ENCODE data around the gene DGKI. TPM values are rescaled to one million over a fixed set of nuclear protein-coding genes. Genes with fewer than 3 reads are reported as not detected.

Gene DGKI
- total and polyA plus RNA-seq, 2 of the 13 experiments (the other 11 are each of a cell fraction or from before 2014, with no cell fraction given) = 0.09 to 0.17 TPM

DNA sequence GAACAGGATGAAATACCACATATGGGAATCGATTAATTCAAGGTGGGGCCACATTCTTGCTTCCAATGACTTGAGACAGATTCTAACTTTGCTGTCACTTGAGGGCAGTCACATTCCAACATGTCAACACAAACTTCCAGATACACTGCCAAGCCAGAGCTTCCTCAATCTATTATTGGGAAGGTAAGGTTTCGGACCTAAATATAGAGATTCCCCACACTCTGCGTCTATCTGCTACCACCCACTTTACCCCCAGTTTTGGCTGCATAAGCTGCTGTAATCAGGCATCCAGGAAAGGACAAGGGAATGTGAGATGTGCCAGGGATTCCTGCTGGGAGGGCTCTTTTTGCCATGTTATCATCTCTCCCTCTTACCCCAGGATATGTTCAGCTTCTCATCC is 20.5 kb upstream of the DGKI start:
- BruUV-seq (replicated peaks) = TSS peak; percentile 7

DNA sequence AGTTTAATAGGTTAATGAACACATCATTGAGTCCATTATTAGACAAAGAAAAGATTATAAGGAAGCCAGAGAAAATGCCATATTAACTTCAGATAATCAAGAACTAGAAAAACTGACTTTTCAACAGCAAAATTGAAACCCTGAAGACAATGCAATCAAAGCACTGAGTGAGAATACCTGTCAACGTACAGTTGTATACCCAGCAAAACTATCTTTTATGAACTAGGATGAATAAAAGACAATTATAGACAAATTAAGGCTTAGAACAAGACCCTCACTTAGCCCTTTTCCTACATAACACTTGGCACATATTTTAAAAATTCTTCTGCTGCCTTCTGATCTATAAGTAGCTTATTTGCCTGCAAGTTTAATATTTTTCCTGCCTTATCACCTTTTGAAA is 19.0 kb upstream of the DGKI start:
- CTCF ChIA-PET (ENCODE audit: low intra/inter-chr PET ratio, low total read pairs) = no interaction called here
- Histone ChIP-seq H3K79me2 (ENCODE audit: insufficient read depth, low read length) (no peaks in the 10 kb centered on the region), H4K20me1 (ENCODE audit: insufficient read depth, low read length) (no peaks in the 10 kb centered on the region), H3K9ac (ENCODE audit: insufficient read depth, low read depth, low read length) (no peak overlapping the region), H3K36me3 (replicated peaks in 1 of 2; ENCODE audit: control insufficient read depth in 1 of 2, insufficient read depth in 2 of 2, low read length in 2 of 2) (peaks cover 11 to 30% of the 10 kb centered on the region in 2 experiments), H3K4me3 (replicated peaks in 1 of 3; ENCODE audit: insufficient read depth in 1 of 3, low read depth in 2 of 3, low read length in 3 of 3) (no peak overlapping the region), H3K4me1 (ENCODE audit: insufficient read depth, low read length) (no peaks in the 10 kb centered on the region), H3K27me3 (ENCODE audit: control insufficient read depth in 1 of 2, insufficient read depth in 2 of 2, low read length in 2 of 2) (no peaks in the 10 kb centered on the region), H3K4me2 (ENCODE audit: low read depth, low read length) (no peak overlapping the region), H3K27ac (ENCODE audit: extremely low read length, insufficient read depth, low read length) (no peak overlapping the region), H3K9me3 (ENCODE audit: low read length) (peaks cover 11% of the 10 kb centered on the region), H2AFZ (ENCODE audit: low read length) (no peak overlapping the region)
- FAIRE-seq (no peak), DNase-seq (ENCODE audit: low spot score) (no peak), ATAC-seq (no peak)
- intact Hi-C loops (cut with micrococcal nuclease; ENCODE audit: unreplicated experiment) = no loop called here
- 96% methylated on average over 1 of the region's 1 CpG for WGBS (ENCODE audit: low lambda C conversion rate)
- BruUV-seq (replicated peaks) = no TSS peak
- POLR2A ChIA-PET = no interaction called here
- TF ChIP-seq ZFP1 (CRISPR knock-in tag; IDR thresholded peaks at IDR 0.05) = peak; percentile 65; the same call in 1 of the 2 replicates
- no peak for TF ChIP-seq RFX3 (CRISPR knock-in tag; IDR thresholded peaks at IDR 0.05)
- in situ Hi-C loops (cut with HindIII; ENCODE audit: extremely low pct_ligation_motif_present, low pct_unique_long_range_greater_than_20kb) = no loop called here

More for the DNA sequence above, 20.5 kb upstream of the DGKI start:
- H3K27ac ChIP-seq (ENCODE audit: extremely low read length, insufficient read depth, low read length) = no peak overlapping the region
- CTCF ChIA-PET (ENCODE audit: low intra/inter-chr PET ratio, low total read pairs) = no interaction called here
- ATAC-seq = no peak
- DNase-seq (ENCODE audit: low spot score) = no peak
- H3K4me2 ChIP-seq (ENCODE audit: low read depth, low read length) = no peak overlapping the region
- H3K79me2 ChIP-seq (ENCODE audit: insufficient read depth, low read length) = no peaks in the 10 kb centered on the region
- no peak overlapping the region for H2AFZ ChIP-seq (ENCODE audit: low read length)
- TF ChIP-seq, protein P1, sequence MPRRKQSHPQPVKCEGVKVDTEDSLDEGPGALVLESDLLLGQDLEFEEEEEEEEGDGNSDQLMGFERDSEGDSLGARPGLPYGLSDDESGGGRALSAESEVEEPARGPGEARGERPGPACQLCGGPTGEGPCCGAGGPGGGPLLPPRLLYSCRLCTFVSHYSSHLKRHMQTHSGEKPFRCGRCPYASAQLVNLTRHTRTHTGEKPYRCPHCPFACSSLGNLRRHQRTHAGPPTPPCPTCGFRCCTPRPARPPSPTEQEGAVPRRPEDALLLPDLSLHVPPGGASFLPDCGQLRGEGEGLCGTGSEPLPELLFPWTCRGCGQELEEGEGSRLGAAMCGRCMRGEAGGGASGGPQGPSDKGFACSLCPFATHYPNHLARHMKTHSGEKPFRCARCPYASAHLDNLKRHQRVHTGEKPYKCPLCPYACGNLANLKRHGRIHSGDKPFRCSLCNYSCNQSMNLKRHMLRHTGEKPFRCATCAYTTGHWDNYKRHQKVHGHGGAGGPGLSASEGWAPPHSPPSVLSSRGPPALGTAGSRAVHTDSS (CRISPR knock-in tag; conservative IDR thresholded peaks at IDR 0.05) = no peak
- TF ChIP-seq ZSCAN20 (CRISPR knock-in tag; IDR thresholded peaks at IDR 0.05; ENCODE audit: borderline replicate concordance) = no peak
- peaks cover 9 to 30% of the 10 kb centered on the region in 2 experiments; a peak in 4 of 5 replicates for H3K36me3 ChIP-seq (replicated peaks in 1 of 2; ENCODE audit: control insufficient read depth in 1 of 2, insufficient read depth in 2 of 2, low read length in 2 of 2)
- 94% methylated on average over 3 of the region's 3 CpGs for WGBS (ENCODE audit: low lambda C conversion rate)
- no peak overlapping the region for H3K4me3 ChIP-seq (replicated peaks in 1 of 3; ENCODE audit: insufficient read depth in 1 of 3, low read depth in 2 of 3, low read length in 3 of 3)
- no peak for FAIRE-seq
- peaks cover 11% of the 10 kb centered on the region for H3K9me3 ChIP-seq (ENCODE audit: low read length)
- in situ Hi-C loops (cut with HindIII; ENCODE audit: extremely low pct_ligation_motif_present, low pct_unique_long_range_greater_than_20kb) (no loop called here), intact Hi-C loops (cut with micrococcal nuclease; ENCODE audit: unreplicated experiment) (no loop called here)
- H3K4me1 ChIP-seq (ENCODE audit: insufficient read depth, low read length) = no peaks in the 10 kb centered on the region
- H3K27me3 ChIP-seq (ENCODE audit: control insufficient read depth in 1 of 2, insufficient read depth in 2 of 2, low read length in 2 of 2) = no peaks in the 10 kb centered on the region
- H3K9ac ChIP-seq (ENCODE audit: insufficient read depth, low read depth, low read length) = no peak overlapping the region
- POLR2A ChIA-PET = no interaction called here
- H4K20me1 ChIP-seq (ENCODE audit: insufficient read depth, low read length) = no peaks in the 10 kb centered on the region
